Measurements from ENCODE around the gene GJA9.

Gene GJA9

DNA sequence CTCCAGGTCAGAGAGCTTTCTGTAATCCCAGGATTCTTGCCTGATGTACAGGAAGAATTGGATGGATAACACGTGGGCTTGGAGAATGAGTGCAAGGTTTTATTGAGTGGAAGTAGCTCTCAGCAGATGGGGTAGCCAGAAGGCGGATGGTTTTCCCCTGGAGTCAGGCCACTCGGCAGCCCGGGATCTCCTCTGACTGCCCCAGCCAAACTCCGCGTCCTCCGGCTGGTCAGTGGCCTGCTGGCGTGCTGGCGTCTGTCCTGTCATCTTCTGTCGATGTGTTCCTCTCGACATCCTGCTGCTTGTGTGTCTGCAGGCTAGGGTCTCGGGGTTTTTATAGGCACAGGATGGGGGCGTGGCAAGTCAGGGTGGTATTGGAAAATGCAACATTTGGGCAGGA is 27.4 kb upstream of the GJA9 start:
- no peak for DNase-seq (ENCODE audit: low read depth)
- H3K4me3 ChIP-seq (ENCODE audit: low read depth, low read length): no peak overlapping the region
- TF ChIP-seq, protein P1, sequence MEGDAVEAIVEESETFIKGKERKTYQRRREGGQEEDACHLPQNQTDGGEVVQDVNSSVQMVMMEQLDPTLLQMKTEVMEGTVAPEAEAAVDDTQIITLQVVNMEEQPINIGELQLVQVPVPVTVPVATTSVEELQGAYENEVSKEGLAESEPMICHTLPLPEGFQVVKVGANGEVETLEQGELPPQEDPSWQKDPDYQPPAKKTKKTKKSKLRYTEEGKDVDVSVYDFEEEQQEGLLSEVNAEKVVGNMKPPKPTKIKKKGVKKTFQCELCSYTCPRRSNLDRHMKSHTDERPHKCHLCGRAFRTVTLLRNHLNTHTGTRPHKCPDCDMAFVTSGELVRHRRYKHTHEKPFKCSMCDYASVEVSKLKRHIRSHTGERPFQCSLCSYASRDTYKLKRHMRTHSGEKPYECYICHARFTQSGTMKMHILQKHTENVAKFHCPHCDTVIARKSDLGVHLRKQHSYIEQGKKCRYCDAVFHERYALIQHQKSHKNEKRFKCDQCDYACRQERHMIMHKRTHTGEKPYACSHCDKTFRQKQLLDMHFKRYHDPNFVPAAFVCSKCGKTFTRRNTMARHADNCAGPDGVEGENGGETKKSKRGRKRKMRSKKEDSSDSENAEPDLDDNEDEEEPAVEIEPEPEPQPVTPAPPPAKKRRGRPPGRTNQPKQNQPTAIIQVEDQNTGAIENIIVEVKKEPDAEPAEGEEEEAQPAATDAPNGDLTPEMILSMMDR (IDR thresholded peaks at IDR 0.05; ENCODE audit: low read depth, low read length): no peak
- no peak for TF ChIP-seq MYC (IDR thresholded peaks at IDR 0.05; ENCODE audit: low read depth, low read length)
- no peak for TF ChIP-seq POLR2A (IDR thresholded peaks at IDR 0.05; ENCODE audit: extremely low read depth, insufficient read length)
- TF ChIP-seq, protein P2, sequence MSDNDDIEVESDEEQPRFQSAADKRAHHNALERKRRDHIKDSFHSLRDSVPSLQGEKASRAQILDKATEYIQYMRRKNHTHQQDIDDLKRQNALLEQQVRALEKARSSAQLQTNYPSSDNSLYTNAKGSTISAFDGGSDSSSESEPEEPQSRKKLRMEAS (IDR thresholded peaks at IDR 0.05; ENCODE audit: low read depth, low read length): no peak

DNA sequence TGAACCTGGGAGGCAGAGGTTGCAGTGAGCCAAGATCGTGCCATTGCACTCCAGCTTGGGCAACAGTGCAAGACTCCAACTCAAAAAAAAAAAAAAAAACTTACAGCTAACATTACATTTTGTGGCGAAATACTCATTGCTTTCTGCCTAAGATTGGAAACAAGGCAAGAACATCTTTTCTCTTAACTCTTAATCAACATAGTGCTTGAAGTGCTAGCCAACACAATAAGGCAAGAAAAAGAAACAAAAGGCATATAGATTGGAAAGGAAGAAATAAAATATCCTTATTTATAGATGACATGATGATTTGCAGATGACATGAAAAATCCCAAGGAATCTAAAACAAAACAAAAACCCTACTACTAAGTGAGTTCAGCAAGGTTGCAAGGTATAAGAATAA is 24.6 kb upstream of the GJA9 start:
- no peak for DNase-seq (ENCODE audit: low read depth)
- TF ChIP-seq MYC (IDR thresholded peaks at IDR 0.05; ENCODE audit: low read depth, low read length) (no peak), POLR2A (IDR thresholded peaks at IDR 0.05; ENCODE audit: extremely low read depth, insufficient read length) (no peak)
- TF ChIP-seq, protein P2 (IDR thresholded peaks at IDR 0.05; ENCODE audit: low read depth, low read length): no peak
- TF ChIP-seq, protein P1 (IDR thresholded peaks at IDR 0.05; ENCODE audit: low read depth, low read length): no peak
- no peak overlapping the region for H3K4me3 ChIP-seq (ENCODE audit: low read depth, low read length)

DNA sequence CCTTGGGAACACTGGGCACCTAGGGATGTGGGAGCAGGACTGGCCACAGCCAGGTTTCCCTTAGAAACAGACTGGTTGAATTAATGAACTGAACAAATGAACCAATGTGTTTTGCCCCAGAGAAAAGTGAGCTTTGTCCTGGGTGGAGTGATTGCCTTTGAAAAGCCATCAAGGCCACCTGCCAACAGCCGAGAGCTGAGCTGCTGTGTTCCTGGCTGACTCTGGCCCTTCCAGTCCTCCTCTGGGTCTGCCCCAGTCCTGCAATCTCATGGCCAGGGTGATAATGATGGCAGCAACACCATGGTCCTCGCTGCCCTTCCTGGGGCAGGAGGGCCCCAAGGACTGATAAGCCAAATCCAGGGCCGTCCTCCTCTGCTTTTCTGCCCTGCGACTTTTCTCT is 18.2 kb upstream of the GJA9 start:
- H3K4me3 ChIP-seq (ENCODE audit: low read depth, low read length): no peak overlapping the region
- no peak for DNase-seq (ENCODE audit: low read depth)
- no peak for TF ChIP-seq POLR2A (IDR thresholded peaks at IDR 0.05; ENCODE audit: extremely low read depth, insufficient read length)
- TF ChIP-seq, protein P1 (IDR thresholded peaks at IDR 0.05; ENCODE audit: low read depth, low read length): no peak
- no peak for TF ChIP-seq MYC (IDR thresholded peaks at IDR 0.05; ENCODE audit: low read depth, low read length)

DNA sequence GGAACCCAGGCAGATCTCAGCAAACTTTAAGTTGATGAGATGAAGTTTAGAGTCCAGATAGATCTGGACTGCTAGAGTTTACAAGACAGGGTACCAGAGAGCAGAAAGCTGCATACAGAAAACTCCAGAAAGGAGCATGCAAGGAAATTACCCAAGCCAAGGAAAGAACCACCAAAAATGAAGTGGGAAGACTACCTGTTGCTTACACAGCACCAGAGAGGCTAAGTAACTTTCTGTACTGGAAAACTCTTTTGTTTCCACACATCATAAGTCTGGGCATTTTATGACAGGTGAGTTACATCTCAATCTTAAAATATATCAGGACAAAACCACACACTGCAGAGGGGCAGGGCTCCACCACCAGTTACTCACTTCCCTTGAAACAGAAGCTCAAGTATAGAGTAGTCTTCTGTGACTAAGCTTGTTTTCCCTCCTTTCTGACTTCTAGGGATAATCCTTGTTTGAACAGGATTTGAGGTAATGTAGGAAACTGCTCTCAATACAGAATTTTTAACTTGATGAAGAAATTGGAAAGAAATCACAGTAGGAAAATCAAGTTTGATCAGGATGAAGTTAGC is 17.4 kb upstream of the GJA9 start:
- no peak for DNase-seq (ENCODE audit: low read depth)
- TF ChIP-seq POLR2A (IDR thresholded peaks at IDR 0.05; ENCODE audit: extremely low read depth, insufficient read length): no peak
- TF ChIP-seq, protein P2 (IDR thresholded peaks at IDR 0.05; ENCODE audit: low read depth, low read length): no peak
- TF ChIP-seq, protein P1 (IDR thresholded peaks at IDR 0.05; ENCODE audit: low read depth, low read length): no peak
- no peak for TF ChIP-seq MYC (IDR thresholded peaks at IDR 0.05; ENCODE audit: low read depth, low read length)
- no peak overlapping the region for H3K4me3 ChIP-seq (ENCODE audit: low read depth, low read length)

DNA sequence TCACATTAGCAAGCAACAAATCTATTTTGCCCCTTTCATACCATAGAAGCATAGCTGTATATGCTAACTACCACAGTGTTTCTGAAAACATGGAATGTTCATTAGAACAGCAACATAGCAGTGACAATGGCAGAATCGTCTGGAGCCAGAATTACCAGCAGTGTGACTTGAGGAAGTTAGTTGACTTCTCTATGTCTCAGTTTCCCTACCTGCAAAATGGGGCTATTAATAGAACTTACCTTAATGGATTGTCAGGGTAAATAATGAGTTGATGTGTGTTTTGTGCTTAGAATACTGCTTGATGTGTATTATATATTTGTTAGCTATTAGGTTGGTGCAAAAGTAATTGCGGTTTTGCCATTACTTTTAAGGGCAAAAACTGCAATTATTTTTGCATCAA is 14.8 kb upstream of the GJA9 start:
- TF ChIP-seq, protein P2 (IDR thresholded peaks at IDR 0.05; ENCODE audit: low read depth, low read length): no peak
- TF ChIP-seq POLR2A (IDR thresholded peaks at IDR 0.05; ENCODE audit: extremely low read depth, insufficient read length): no peak
- TF ChIP-seq, protein P1 (IDR thresholded peaks at IDR 0.05; ENCODE audit: low read depth, low read length): no peak
- no peak for TF ChIP-seq MYC (IDR thresholded peaks at IDR 0.05; ENCODE audit: low read depth, low read length)

DNA sequence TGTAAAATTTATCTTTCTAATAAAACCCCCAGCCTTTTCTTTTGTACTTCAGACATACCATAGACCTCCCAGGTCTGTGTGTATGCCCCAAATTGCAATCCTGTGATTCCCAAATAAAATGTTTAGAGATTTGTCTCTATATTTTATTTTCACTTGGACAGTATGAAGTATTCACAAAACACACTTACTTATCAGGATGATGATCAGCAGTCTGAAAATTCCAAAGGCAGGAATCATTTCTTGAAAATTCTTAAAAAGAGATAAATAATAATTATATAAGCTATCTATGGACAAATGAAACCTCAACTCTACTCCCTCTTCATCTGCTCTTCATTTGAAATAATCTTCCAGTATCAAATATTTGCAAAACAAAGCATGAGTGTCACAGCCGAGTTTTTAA is 11.6 kb upstream of the GJA9 start:
- no peak for DNase-seq (ENCODE audit: low read depth)
- H3K4me3 ChIP-seq (ENCODE audit: low read depth, low read length): no peak overlapping the region
- TF ChIP-seq MYC (IDR thresholded peaks at IDR 0.05; ENCODE audit: low read depth, low read length): no peak
- TF ChIP-seq, protein P1 (IDR thresholded peaks at IDR 0.05; ENCODE audit: low read depth, low read length): no peak
- TF ChIP-seq POLR2A (IDR thresholded peaks at IDR 0.05; ENCODE audit: extremely low read depth, insufficient read length): no peak

More for the DNA sequence above, 14.8 kb upstream of the GJA9 start:
- DNase-seq (ENCODE audit: low read depth): no peak
- no peak overlapping the region for H3K4me3 ChIP-seq (ENCODE audit: low read depth, low read length)

All from NB4 (cell line).